Measurements from ENCODE around the gene ZFYVE28.

The ZFYVE28 gene

GRCh38 chr4:2274320-2275043 lies 144.0 kb downstream of the ZFYVE28 start:
- no peak for DNase-seq (ENCODE audit: extremely low spot score)
- no peak for TF ChIP-seq CTCF (IDR thresholded peaks at IDR 0.05; ENCODE audit: control extremely low read depth, extremely low read depth, low read depth, missing control alignments)
- POLR2A ChIA-PET = no interaction called here

GRCh38 chr4:2273657-2274319 lies 144.7 kb downstream of the ZFYVE28 start:
- no peak for TF ChIP-seq CTCF (IDR thresholded peaks at IDR 0.05; ENCODE audit: control extremely low read depth, extremely low read depth, low read depth, missing control alignments)
- POLR2A ChIA-PET = no interaction called here
- no peak for DNase-seq (ENCODE audit: extremely low spot score)
- CTCF ChIA-PET = no interaction called here

More at GRCh38 chr4:2274320-2275043, 144.0 kb downstream of the ZFYVE28 start:
- CTCF ChIA-PET = no interaction called here

DNA sequence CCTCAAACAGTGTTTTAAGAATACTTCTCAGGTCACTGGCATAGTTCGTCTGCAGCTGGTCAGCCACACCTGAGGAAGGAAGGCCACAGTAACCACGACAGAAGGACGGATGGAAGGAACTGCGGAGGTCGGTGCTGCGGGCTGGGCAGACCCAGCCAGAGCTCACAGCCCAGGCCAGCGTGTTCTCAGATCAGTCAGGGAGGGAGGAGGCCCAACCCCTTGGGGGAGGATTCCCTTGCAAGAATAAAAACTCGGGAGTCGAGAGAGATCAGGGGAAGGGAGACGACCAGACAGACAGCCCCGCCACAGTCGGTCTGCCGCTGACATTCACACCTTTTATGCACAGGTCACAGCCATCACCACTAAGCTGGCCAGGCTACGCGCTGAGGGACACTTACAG lies 145.2 kb downstream of the ZFYVE28 start:
- ChIA-PET CTCF (no interaction called here), POLR2A (no interaction called here)
- no peak for DNase-seq (ENCODE audit: extremely low spot score)
- no peak for TF ChIP-seq CTCF (IDR thresholded peaks at IDR 0.05; ENCODE audit: control extremely low read depth, extremely low read depth, low read depth, missing control alignments)

DNA sequence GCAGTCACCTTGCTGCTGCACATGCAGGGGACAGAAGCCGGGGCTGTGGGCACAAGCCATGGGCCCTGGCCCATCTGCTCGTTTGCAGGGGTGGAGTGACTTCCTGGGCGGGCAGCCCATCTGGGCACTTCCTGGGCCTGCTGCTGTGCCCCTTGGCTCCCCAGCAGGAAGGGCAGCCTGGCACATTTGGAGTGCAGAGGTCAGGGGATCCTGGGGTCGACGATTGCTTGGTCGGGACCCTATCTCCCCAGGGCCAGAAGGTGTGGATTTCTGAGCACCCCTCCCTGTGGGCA lies 145.7 kb downstream of the ZFYVE28 start:
- DNase-seq (ENCODE audit: extremely low spot score) = no peak
- POLR2A ChIA-PET = no interaction called here
- no peak for TF ChIP-seq CTCF (IDR thresholded peaks at IDR 0.05; ENCODE audit: control extremely low read depth, extremely low read depth, low read depth, missing control alignments)
- CTCF ChIA-PET = no interaction called here

DNA sequence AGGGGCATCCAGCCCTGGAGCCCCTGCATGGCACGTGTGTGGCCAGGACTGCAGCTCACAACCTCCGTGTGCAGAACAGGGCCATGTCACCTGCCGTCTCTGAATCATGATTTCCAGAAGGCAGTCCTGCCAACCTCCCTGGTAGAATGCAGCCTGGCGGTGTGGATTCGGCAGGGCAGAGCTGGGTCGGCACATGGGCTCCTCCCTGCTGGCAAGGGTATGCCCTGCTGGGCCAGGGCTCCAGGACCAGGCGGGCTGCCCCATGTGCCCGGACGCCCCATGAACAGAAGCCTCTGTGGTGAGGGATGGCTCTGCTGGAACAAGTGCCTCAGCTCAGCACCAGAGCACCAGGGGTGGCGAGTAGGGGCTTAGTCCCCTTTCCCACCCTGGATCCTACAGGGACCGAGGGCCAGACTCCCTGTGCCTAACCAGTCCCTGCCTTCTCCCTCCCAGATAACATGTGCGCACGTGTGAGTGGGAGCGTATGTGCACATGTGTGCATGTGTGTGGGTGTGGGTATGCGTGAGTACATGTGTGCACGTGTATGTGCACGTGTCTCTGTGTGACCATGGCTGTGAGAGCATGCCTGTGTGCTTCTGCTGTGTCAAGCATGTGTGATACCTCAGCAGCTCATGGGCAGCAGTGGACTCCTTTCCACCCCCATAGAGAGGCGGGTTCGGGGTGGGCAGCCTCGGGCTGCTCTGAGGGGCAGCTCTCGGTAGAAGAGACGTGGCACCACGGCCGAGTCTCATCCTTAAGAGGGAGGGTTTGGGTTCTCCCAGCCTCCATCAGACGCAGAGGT lies 146.2 kb downstream of the ZFYVE28 start:
- ChIA-PET CTCF (no interaction called here), POLR2A (no interaction called here)
- DNase-seq (ENCODE audit: extremely low spot score) = no peak
- no peak for TF ChIP-seq CTCF (IDR thresholded peaks at IDR 0.05; ENCODE audit: control extremely low read depth, extremely low read depth, low read depth, missing control alignments)

DNA sequence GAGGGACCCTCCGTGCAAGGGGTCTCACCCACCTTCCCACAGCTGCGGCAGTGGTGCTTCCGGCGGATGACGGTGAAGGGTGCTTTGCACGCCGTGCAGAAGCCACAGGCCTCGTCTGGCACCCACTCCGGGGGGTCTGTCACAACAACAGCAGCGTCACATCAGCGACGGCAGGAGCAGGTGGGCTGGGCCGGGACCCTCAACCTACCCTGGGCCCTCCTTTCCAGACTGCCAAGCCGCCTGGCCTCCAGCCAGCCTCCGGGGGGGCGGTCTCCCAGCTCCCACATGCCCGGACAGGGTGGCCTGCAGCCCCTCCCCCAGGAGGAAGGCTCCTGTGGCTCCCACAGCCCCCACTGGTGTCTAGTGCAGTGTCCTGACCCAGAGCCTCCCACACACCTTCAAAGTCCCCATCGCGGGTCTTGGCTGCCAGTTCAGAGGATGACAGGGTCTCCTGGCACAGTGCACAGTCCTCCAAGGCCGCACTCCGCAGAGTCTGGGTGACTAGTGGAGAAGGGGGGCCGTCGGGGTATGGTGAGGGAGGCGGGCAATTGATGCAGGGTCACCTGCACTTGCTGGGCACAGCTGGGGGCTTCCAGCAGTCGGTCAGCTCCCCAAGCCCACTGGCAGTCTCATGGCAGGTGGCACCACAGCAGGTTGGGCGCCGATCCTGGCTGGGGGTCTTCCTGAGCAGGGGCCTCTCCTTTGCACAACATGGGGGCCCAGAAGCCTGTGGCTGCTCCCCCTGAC lies 147.0 kb downstream of the ZFYVE28 start:
- CTCF ChIA-PET = no interaction called here
- POLR2A ChIA-PET = no interaction called here
- no peak for DNase-seq (ENCODE audit: extremely low spot score)
- TF ChIP-seq CTCF (IDR thresholded peaks at IDR 0.05; ENCODE audit: control extremely low read depth, extremely low read depth, low read depth, missing control alignments) = no peak
